Stimulated activated CD8-positive, alpha-beta memory T cell treated with anti-CD3 and anti-CD28 coated beads, Interleukin-15, amount 100 ng/mL, for 48 hours (primary cell): Measurements from ENCODE around the gene DLGAP1.
"Not testable (repeated sequence)": the region's sequence is repeated elsewhere in the genome, so short reads cannot be mapped to it uniquely, and the experiment has no call there.

Experiments used
- DNase-seq, 2 donors: peaks; one replicate each; pipeline ENCODE4 v3.0.0-alpha.2; 2020; ENCODE audit warnings: low read depth in 2 of 2

The DLGAP1 gene

DNA sequence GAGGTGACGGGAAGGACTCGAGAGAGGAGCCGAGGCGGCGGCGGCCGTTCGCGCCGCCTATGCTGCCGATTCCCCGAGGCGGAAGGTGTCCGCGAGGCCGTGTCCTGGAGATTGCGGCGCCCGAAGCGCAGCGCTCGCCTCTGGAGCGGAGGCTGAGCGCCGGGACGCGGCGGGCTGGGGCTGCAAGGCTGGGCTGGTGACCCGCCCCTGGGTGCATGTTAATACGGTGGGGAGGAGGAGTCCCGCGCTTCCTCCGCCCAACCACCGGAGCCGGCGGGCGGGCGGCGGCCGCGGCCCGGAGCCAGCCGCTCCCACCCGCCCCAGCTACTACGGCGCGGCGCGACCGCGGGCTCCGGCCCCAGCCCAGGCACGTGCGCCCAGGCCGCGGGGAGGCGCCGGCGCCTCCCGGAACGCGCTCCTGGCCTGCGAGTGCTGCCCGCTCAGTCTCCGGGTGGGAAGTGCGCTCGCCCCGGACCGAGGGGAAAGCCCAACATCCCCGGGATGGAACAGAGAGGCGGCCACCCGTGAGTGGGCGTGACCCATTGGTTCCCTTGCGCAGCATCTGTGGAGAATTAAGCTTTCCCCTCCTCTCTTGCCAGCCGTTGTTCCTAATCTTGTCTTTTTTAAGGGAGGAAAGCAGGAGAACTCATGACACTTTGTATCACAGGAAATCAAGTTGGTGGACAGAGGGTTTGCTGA, at the start of gene DLGAP1:
DLGAP1 (minus strand) TSS at position 195 of the 699 bp plus-strand sequence.
- DNase-seq: no peak

DNA sequence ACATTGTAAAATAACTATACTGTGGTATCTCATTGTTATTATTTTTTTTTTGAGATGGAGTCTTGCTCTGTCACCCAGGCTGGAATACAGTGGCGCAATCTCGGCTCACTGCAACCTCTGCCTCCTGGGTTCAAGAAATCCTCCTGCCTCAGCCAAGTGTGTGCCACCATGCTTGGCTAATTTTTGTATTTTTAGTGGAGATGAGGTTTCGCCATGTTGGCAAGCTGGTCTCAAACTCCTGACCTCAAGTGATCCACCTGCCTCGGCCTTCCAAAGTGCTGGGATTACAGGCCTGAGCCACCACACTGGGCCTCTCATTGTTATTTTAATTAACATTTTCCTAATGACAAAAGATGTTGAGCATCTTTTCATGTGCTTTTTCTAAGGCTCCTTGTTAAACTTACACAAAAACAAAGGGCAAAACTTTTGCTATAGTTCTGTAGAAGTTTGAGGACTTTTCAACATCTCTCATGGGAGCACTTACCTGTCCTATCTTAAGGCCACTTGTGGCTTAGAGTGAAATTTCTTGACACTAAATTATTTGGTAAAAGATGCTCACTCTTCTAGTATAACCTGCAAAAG, 39.7 kb upstream of the DLGAP1 start:
- DNase-seq: not testable (repeated sequence)

DNA sequence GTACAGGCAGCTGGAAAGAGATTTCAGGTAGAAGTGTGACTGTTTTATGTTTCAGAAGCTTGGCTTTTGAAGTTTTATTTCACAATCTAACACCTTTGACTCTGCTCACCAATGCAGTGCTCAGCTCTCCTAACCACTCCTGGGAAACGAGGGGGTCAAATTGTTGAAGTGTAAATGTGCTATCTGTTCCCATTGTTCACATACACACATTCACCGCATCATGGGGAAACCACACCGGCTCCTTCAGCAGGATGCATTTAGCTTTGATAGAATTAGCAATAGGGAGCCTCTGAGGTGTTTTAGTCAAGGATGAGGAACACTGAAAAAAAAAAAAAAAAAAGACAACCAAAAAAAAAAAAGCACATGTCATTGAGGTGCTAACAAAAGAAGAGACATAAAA, 13.4 kb upstream of the DLGAP1 start:
- DNase-seq: no peak

DNA sequence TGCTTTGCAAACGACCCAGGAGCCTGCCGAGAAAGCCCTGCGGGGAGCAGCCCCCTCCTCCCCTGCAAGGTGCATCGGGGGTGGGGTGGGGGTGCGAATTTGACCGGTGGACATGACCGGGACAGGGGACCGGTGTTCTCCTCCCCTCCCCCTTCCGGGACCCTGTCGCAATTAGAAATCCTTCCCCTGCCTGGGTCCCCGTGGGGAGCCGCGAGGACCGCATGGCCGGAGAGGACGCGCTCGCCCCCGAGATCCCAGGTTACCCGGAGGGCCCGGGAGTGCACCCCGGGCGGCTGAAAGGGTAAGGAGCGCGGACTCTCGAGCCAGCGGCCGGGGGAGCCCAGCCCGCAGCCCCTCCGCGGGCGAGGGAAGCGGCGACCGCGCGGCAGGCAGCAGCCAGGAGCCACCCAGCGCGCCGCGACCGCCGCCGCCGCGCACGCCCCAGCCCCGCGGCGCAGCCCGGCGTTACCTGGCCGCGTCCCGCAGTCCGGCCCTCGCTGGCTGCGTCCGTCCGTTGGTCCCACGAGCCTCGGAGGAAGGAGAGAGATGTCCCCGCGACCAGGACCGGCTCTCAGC, 482 bp downstream of the DLGAP1 start:
- DNase-seq: no peak

GRCh38 chr18:4453874-4454536, 1.1 kb downstream of the DLGAP1 start:
- no peak for DNase-seq

GRCh38 chr18:4453567-4453873, 1.6 kb downstream of the DLGAP1 start:
- no peak for DNase-seq

DNA sequence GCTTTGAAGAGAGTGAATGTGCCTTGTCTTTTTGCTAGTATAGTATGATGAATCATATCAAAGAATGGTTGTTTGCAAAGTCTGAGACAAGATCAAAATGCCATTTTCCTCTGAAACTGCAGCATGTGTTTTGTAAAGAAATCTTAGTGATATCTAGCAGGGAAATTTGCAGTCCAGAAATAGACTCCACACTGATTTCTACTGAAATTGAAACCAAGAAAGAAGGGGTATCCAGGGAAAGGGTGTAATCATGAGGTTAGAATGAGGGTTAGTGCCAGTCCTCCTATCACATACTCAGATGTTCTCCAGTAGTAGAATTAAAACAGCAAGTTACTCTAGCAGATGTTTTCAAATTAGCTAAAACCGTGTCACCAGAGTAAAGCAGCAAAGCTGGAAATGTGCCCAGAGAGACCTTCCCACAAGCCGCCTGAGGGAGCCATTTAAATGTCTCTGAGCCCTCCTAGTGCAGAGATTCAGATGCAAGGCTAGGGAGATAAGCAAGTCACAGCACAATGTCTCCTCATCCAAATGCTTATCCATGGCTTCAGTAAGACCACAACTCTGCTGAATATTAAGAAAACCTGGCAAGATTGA, 4.9 kb downstream of the DLGAP1 start:
- DNase-seq: no peak

- DNase-seq: no peak
Measured at GRCh38 chr18:4445902-4446301, 9.2 kb downstream of the DLGAP1 start.

- DNase-seq: no peak
Measured at GRCh38 chr18:4444306-4444705, 10.8 kb downstream of the DLGAP1 start.

DNA sequence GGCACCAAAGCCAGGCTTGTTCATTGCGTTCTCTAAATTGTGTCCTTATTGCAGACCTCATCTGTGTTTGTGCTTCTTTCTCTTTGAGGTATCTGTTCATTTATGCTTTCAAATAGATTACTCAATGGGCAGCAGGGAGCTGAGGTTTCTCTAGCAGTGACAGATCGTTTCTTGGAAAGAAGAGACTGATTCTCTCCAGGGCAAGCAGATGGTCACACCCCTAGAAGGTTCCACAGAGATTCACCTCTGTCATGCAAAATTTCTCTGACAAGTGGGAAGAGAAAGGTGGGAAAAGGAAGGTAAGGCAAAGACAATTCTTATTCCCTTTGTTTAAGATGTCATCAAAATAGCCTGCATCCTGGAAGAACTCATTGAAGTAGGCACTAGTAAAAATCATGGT, 14.0 kb downstream of the DLGAP1 start:
- DNase-seq: no peak

DNA sequence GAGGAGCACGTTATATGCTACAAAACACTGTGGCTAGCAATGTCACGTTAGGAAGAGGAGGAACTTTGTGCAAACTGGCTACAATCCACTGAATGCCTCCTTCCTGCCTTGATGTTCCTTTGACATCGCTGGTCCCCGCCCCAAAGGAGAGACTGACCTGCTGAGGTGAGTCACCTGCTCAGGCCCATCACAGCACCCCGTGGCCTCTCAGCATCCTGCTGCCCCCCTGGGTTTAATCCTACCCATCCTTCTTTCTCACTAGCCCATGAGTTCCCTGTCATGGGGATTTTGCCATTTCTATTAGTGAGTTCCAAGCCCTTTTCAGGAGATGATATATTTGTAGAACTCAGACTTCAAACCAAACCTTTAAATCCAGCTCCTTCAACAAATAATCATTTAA, 16.2 kb downstream of the DLGAP1 start:
- no peak for DNase-seq

DNA sequence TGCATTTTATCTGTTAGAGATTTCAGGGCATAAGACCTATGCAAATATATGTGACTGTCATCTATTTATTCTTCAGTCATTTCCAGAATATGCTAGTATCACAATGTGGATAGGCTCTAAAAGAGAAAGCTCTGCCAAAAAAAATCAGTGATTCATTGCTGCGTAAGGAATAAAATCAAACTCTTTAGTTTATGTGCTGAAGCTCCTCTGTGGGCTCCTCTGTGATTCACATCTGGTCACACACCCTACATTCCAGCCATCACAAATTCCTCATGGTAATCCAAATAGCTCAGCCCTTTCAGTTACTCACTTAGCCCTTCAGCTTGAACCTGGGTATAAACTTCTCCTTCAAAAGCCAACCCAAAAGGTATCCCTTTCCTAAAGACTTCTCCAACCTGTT, 21.4 kb downstream of the DLGAP1 start:
- DNase-seq: no peak

GRCh38 chr18:4430836-4431235, 24.3 kb downstream of the DLGAP1 start:
- DNase-seq: no peak

DNA sequence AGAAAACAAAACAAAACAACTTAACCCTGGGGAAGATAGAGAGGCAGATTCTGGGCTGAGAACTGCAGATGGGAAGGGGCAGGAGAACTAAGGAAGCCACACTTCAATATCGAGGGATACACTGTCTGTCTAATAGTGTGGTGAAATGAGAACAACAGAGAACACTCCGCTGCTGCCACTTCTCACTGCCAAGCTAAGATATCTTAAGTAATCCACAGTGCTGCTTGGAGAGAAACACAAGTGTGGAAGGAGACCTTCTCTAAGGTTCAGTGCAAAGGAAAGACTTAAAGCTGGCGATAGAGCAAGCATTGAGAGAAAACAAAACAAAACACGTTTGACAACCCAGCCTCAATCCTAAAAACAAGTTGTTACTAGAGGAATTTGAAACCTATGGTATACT, 37.4 kb downstream of the DLGAP1 start:
- DNase-seq: no peak

GRCh38 chr18:4416976-4417375, 38.1 kb downstream of the DLGAP1 start:
- DNase-seq: no peak

DNA sequence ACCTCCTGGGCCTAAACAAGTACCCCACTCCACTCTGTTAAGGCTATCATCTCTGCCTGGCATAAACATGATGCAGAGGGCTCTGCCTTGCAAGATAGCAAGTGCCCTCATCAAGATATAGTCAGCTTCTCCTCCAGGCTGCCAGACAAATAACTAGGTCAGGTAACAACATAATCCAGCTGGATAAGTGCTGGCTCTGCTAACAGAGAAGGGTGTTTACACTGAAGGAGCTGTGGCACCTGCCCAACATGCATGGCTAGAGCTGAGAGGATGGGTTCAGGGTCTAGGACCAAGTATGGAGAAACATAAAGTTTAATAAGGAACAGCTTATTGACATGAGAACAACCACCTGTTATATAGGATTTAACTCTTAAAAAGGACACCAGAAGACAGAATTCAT, 42.8 kb downstream of the DLGAP1 start:
- no peak for DNase-seq

DNA sequence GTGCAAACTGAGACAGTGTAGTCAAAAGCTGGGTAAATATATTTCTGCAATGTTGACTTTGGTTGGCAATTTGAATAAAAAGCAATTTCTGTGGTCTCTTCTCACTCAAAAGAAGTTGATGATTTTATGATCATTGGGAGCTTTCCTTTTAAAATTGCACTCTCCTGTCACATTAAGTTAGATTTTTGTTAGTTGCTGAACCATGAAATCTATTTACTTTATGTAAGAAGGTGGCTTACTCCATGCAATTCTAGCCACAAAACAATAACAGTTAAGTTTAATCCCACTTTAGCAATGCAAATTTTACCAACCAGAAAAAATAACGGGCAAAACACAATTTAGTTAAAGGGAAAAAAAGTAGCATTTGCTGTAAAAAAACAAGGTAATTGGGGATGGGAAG, 48.3 kb downstream of the DLGAP1 start:
- DNase-seq: no peak

- DNase-seq: no peak
Measured at GRCh38 chr18:4405965-4406364, 49.1 kb downstream of the DLGAP1 start.

- no peak for DNase-seq
Measured at GRCh38 chr18:4403836-4404235, 51.3 kb downstream of the DLGAP1 start.

GRCh38 chr18:4400911-4401310, 54.2 kb downstream of the DLGAP1 start:
- no peak for DNase-seq

- DNase-seq: no peak
Measured at GRCh38 chr18:4399929-4400328, 55.2 kb downstream of the DLGAP1 start.

DNA sequence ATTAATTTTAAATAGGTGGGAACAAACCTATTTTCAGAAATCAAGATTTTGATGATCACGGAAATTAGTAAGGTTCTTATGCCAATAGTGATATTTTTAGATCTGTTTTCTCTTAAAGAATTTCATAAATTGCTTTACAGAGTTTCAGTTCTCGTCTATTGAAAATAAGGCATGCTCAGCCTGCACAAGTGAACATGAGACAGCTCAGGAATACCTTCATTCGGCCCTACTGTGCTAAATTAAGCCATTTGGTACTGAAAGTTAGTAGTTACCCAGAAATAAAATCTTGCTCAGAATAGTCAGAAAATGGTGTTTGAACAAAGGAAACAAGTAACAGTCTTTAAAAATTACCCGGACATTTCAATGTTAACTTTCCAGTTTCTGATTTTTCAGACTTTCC, 60.4 kb downstream of the DLGAP1 start:
- no peak for DNase-seq

- no peak for DNase-seq
Measured at GRCh38 chr18:4391859-4392258, 63.2 kb downstream of the DLGAP1 start.
